ENCODE data around the gene CAMKK2.
"Not testable (repeated sequence)": the region's sequence is repeated elsewhere in the genome, so short reads cannot be mapped to it uniquely, and the experiment has no call there.

The CAMKK2 gene

GRCh38 chr12:121278169-121279070 is 18.1 kb downstream of the CAMKK2 start:
- DNase-seq, result no peak

GRCh38 chr12:121277374-121277759 is 19.1 kb downstream of the CAMKK2 start:
- DNase-seq, result no peak

- DNase-seq, result no peak
Observed at GRCh38 chr12:121274036-121274763, 22.3 kb downstream of the CAMKK2 start.

GRCh38 chr12:121273364-121273896 is 23.1 kb downstream of the CAMKK2 start:
- no peak for DNase-seq

GRCh38 chr12:121267822-121268221 is 28.7 kb downstream of the CAMKK2 start:
- no peak for DNase-seq

- DNase-seq, result no peak
Observed at GRCh38 chr12:121264951-121265515, 31.5 kb downstream of the CAMKK2 start.

- DNase-seq, result no peak
Observed at GRCh38 chr12:121264135-121264534, 32.4 kb downstream of the CAMKK2 start.

GRCh38 chr12:121263206-121263935 is 33.1 kb downstream of the CAMKK2 start:
- no peak for DNase-seq

- DNase-seq, result no peak
Observed at GRCh38 chr12:121261398-121261797, 35.1 kb downstream of the CAMKK2 start.

GRCh38 chr12:121260091-121260490 is 36.4 kb downstream of the CAMKK2 start:
- no peak for DNase-seq

GRCh38 chr12:121259074-121259473 is 37.4 kb downstream of the CAMKK2 start:
- no peak for DNase-seq

GRCh38 chr12:121257704-121258449 is 38.6 kb downstream of the CAMKK2 start:
- not testable (repeated sequence) for DNase-seq

- no peak for DNase-seq
Observed at GRCh38 chr12:121255433-121255832, 41.1 kb downstream of the CAMKK2 start.

GRCh38 chr12:121253638-121254335 is 42.7 kb downstream of the CAMKK2 start:
- DNase-seq, result no peak

GRCh38 chr12:121252712-121253345 is 43.7 kb downstream of the CAMKK2 start:
- DNase-seq, result no peak

GRCh38 chr12:121251838-121252237 is 44.7 kb downstream of the CAMKK2 start:
- DNase-seq, result no peak

- no peak for DNase-seq
Observed at GRCh38 chr12:121250359-121250758, 46.1 kb downstream of the CAMKK2 start.

- no peak for DNase-seq
Observed at GRCh38 chr12:121248622-121249021, 47.9 kb downstream of the CAMKK2 start.

- DNase-seq, result no peak
Observed at GRCh38 chr12:121246893-121247557, 49.5 kb downstream of the CAMKK2 start.

GRCh38 chr12:121245951-121246350 is 50.6 kb downstream of the CAMKK2 start:
- no peak for DNase-seq

All from NCI-H2029 treated with DMSO at 0.1 percent for 48 hours (cell line).